HCT116 (cell line): ENCODE measurements around the gene SUPT16H. TPM values are rescaled to one million over a fixed set of nuclear protein-coding genes. Genes with fewer than 3 reads are reported as not detected.

Source experiments
- ATAC-seq: fragments of 200-7000 bp; cut with Tn5 transposase; 2 replicates; pipeline ENCODE4 v1.9.1; 2020; ENCODE audit warnings: mild to moderate bottlenecking, moderate library complexity
- BruUV-seq: library from RNA; stranded (reverse); fragments of 400-500 nt; replicated peaks from 2 replicates; lab custom pipeline; 2021; lab: Mats Ljungman, UMichigan
- CTCF ChIA-PET: fragments of 300-600 bp; sonication (Branson Sonifier 250); formaldehyde crosslinking; loops from one replicate; lab custom pipeline; 2021; ENCODE audit warnings: antibody characterized with exemption; lab: Charles Lee
- POLR2A ChIA-PET: fragments of 300-600, 350-600 bp; sonication (Branson Sonifier 250); formaldehyde crosslinking; loops from one replicate; lab custom pipeline; 2021; ENCODE audit warnings: antibody characterized with exemption; lab: Charles Lee
- RAD21 ChIA-PET, 2 experiments: fragments of 300-600 bp; sonication (Branson Sonifier 250); formaldehyde crosslinking; loops; one replicate each; lab custom pipeline; 2023; ENCODE audit warnings: low total read pairs in 2 of 2; ENCODE audit not compliant: uncharacterized antibody in 2 of 2, unreplicated experiment in 2 of 2, low non-redundant PET in 1 of 2; lab: Charles Lee
- DNase-seq: peaks from one replicate; pipeline ENCODE4 v3.0.0-alpha.2; 2010; ENCODE audit warnings: low read depth, low spot score
- H2AFZ ChIP-seq: fragments of 200-600 bp; shearing (Covaris generic), sonication (generic); 2 replicates; pipeline ENCODE4 v1.6.1; 2017; ENCODE audit warnings: low read depth, mixed run types, mixed read lengths, antibody characterized with exemption, low read length; ENCODE audit not compliant: poor library complexity, severe bottlenecking
- H3K27ac ChIP-seq: 2 replicates; pipeline ENCODE4 v1.5.1; 2012; ENCODE audit warnings: low read depth, low read length
- H3K27me3 ChIP-seq: fragments of 200-600 bp; sonication (generic); 2 replicates; pipeline ENCODE4 v1.6.1; 2016; ENCODE audit warnings: mixed run types, low read length, mixed read lengths; ENCODE audit not compliant: insufficient read depth
- H3K36me3 ChIP-seq, 2 experiments: fragments of 200-500 bp in 1 of 2; fragments of 200-600 bp in 1 of 2; sonication (Bioruptor generic) in 1 of 2; sonication (generic) in 1 of 2; 2 replicates each; pipeline versions ENCODE4 v1.5.1 to v1.6.1; 2014 to 2016; ENCODE audit warnings: low read length in 2 of 2, inconsistent platforms in 1 of 2, mixed read lengths in 1 of 2, mixed run types in 1 of 2; ENCODE audit not compliant: insufficient read depth in 2 of 2, control insufficient read depth in 1 of 2
- H3K4me1 ChIP-seq, 2 experiments: fragments of 200-600 bp in 1 of 2; sonication (generic) in 1 of 2; 2 replicates each; pipeline versions ENCODE4 v1.5.1 to v1.6.1; 2012 to 2017; ENCODE audit warnings: low read length in 2 of 2, inconsistent platforms in 1 of 2, mild to moderate bottlenecking in 1 of 2, mixed read lengths in 1 of 2, mixed run types in 1 of 2, moderate library complexity in 1 of 2; ENCODE audit not compliant: insufficient read depth in 2 of 2, control insufficient read depth in 1 of 2
- H3K4me2 ChIP-seq: fragments of 200-600 bp; sonication (generic); 2 replicates; pipeline ENCODE4 v1.6.1; 2017; ENCODE audit warnings: mixed run types, low read length, mixed read lengths
- H3K4me3 ChIP-seq, 2 experiments: fragments of 200-600 bp in 1 of 2; sonication (generic) in 1 of 2; replicated peaks in 1 of 2; 2 replicates each; pipeline ENCODE4 v1.5.1; 2011 to 2016; ENCODE audit warnings: low read length in 2 of 2, control low read depth in 1 of 2, low read depth in 1 of 2, mild to moderate bottlenecking in 1 of 2, mixed read lengths in 1 of 2, mixed run types in 1 of 2
- H3K79me2 ChIP-seq: fragments of 200-600 bp; sonication (generic); 2 replicates; pipeline ENCODE4 v1.6.1; 2017; ENCODE audit warnings: mild to moderate bottlenecking, mixed run types, low read length, moderate library complexity, mixed read lengths; ENCODE audit not compliant: insufficient read depth
- H3K9ac ChIP-seq: fragments of 200-600 bp; sonication (generic); 2 replicates; pipeline ENCODE4 v1.6.1; 2016; ENCODE audit warnings: low read length, mixed read lengths
- H3K9me2 ChIP-seq: fragments of 200-600 bp; sonication (generic), shearing (Covaris generic); 2 replicates; pipeline ENCODE4 v1.6.1; 2017; ENCODE audit warnings: mixed run types, mild to moderate bottlenecking, moderate library complexity; ENCODE audit not compliant: insufficient read depth
- H3K9me3 ChIP-seq, 2 experiments: fragments of 200-500 bp in 1 of 2; fragments of 200-600 bp in 1 of 2; sonication (Bioruptor generic) in 1 of 2; sonication (generic) in 1 of 2; 2 replicates each; pipeline ENCODE4 v1.6.1; 2014 to 2017; ENCODE audit warnings: low read length in 2 of 2, mixed read lengths in 2 of 2, inconsistent platforms in 1 of 2, low read depth in 1 of 2, mild to moderate bottlenecking in 1 of 2, mixed run types in 1 of 2, moderate library complexity in 1 of 2; ENCODE audit not compliant: control insufficient read depth in 1 of 2, insufficient read depth in 1 of 2
- H4K20me1 ChIP-seq: fragments of 200-600 bp; sonication (generic), shearing (Covaris generic); 2 replicates; pipeline ENCODE4 v1.6.1; 2017; ENCODE audit warnings: mixed run types, mild to moderate bottlenecking, moderate library complexity; ENCODE audit not compliant: insufficient read depth
- CEBPB ChIP-seq: IDR thresholded peaks from 2 replicates; pipeline ENCODE4 v1.6.1; 2012; ENCODE audit warnings: low read depth
- ELF1 ChIP-seq: IDR thresholded peaks from 2 replicates; pipeline ENCODE4 v1.6.1; 2012; ENCODE audit warnings: low read depth, borderline replicate concordance
- EZH2phosphoT487 ChIP-seq: fragments of 200-600 bp; IDR thresholded peaks from 2 replicates; pipeline ENCODE4 v1.6.1; 2018; ENCODE audit warnings: antibody characterized with exemption, borderline replicate concordance
- FOSL1 ChIP-seq: IDR thresholded peaks from 2 replicates; pipeline ENCODE4 v1.6.1; 2012; ENCODE audit warnings: low read depth
- JUND ChIP-seq: IDR thresholded peaks from 2 replicates; pipeline ENCODE4 v1.6.1; 2012
- POLR2A ChIP-seq: IDR thresholded peaks from 2 replicates; pipeline ENCODE4 v1.7.0; 2011; ENCODE audit warnings: borderline replicate concordance; ENCODE audit not compliant: insufficient read depth, insufficient read length; ENCODE audit errors: extremely low read depth
- POLR2AphosphoS5 ChIP-seq: IDR thresholded peaks from 2 replicates; pipeline ENCODE4 v1.6.1; 2011; ENCODE audit warnings: mild to moderate bottlenecking, low read depth, low read length, moderate library complexity
- SIN3A ChIP-seq: IDR thresholded peaks from 2 replicates; pipeline ENCODE4 v1.6.1; 2012; ENCODE audit warnings: low read depth
- SP1 ChIP-seq: IDR thresholded peaks from 2 replicates; pipeline ENCODE4 v1.6.1; 2012; ENCODE audit warnings: low read depth
- SRF ChIP-seq: IDR thresholded peaks from 2 replicates; pipeline ENCODE4 v1.6.1; 2012; ENCODE audit warnings: low read depth
- TCF7L2 ChIP-seq: IDR thresholded peaks from 2 replicates; pipeline ENCODE4 v1.7.0; 2011; ENCODE audit warnings: borderline replicate concordance, inconsistent platforms; ENCODE audit not compliant: insufficient read depth, insufficient read length; ENCODE audit errors: extremely low read depth
- YY1 ChIP-seq: IDR thresholded peaks from 2 replicates; pipeline ENCODE4 v1.6.1; 2011; ENCODE audit warnings: low read length, low read depth, moderate library complexity, mild to moderate bottlenecking; ENCODE audit not compliant: insufficient replicate concordance; ENCODE audit errors: extremely low read depth
- ZNF274 ChIP-seq: fragments of 200-500 bp; sonication (Bioruptor generic); IDR thresholded peaks from 2 replicates; pipeline ENCODE4 v1.6.1; 2014; ENCODE audit warnings: mild to moderate bottlenecking, low read depth, low read length, inconsistent platforms
- intact Hi-C: fragments of 100-400 bp; cut with micrococcal nuclease; formaldehyde crosslinking; loops from 2 replicates; pipeline ENCODE4 v1.10.0; 2022
- total RNA-seq: library from RNA; stranded (reverse); gene quantifications from one replicate; pipeline ENCODE4 v1.2.1, GENCODE V29; 2021; ENCODE audit not compliant: unreplicated experiment
- TF ChIP-seq, protein P1 (sequence below), 3 experiments: fragments of 200-600 bp in 1 of 3; sonication (generic) in 1 of 3; IDR thresholded peaks in 2 of 3; conservative IDR thresholded peaks in 1 of 3; 2 replicates each; pipeline ENCODE4 v1.5.1; 2012 to 2017; ENCODE audit warnings: low read depth in 2 of 3, low read length in 2 of 3, antibody characterized with exemption in 1 of 3, borderline replicate concordance in 1 of 3, control low read depth in 1 of 3, mild to moderate bottlenecking in 1 of 3, mixed read lengths in 1 of 3, mixed run types in 1 of 3, moderate library complexity in 1 of 3; ENCODE audit not compliant: insufficient read depth in 1 of 3
- TF ChIP-seq, protein P2 (sequence below): IDR thresholded peaks from 2 replicates; pipeline ENCODE4 v1.6.1; 2012; ENCODE audit warnings: low read depth
- TF ChIP-seq, protein P3 (sequence below): IDR thresholded peaks from 2 replicates; pipeline ENCODE4 v1.6.1; 2012
- TF ChIP-seq, protein P4 (sequence below): IDR thresholded peaks from 2 replicates; pipeline ENCODE4 v1.6.1; 2012
- TF ChIP-seq, protein P5 (sequence below): IDR thresholded peaks from 2 replicates; pipeline ENCODE4 v1.6.1; 2011; ENCODE audit warnings: mild to moderate bottlenecking, low read length, moderate library complexity; ENCODE audit not compliant: insufficient replicate concordance; ENCODE audit errors: extremely low read depth

The SUPT16H gene
- total RNA-seq, 1 experiment from 2014 or later = 154 TPM

DNA sequence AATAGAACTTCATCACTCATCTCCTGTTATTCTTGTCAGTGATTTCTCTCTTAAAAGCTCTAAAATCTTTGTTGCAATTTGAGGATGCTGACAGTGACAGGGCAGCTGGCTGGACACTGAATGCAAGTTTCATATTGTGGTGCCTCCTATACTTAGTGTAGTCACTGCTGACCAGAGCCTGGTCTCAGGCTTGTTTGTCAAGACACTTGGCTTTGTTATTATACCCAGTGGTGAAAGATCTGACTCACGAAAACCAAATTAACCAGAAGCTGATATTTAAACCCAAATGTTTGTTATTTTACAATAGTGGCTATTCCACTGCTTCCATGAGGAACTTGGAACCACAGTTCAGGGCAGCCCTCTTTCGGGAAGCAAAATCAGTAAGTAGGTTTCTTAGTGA, 61.1 kb downstream of the SUPT16H start:
- Histone ChIP-seq H3K9ac (no peak overlapping the region), H3K36me3 (no peaks in the 10 kb centered on the region), H4K20me1 (no peaks in the 10 kb centered on the region), H3K27ac (no peak overlapping the region), H3K4me3 (no peak overlapping the region), H3K4me1 (no peaks in the 10 kb centered on the region), H2AFZ (no peak overlapping the region), H3K27me3 (peaks cover 9% of the 10 kb centered on the region; the same call in 1 of the 2 replicates), H3K9me3 (no peaks in the 10 kb centered on the region), H3K9me2 (no peaks in the 10 kb centered on the region), H3K79me2 (no peaks in the 10 kb centered on the region), H3K4me2 (no peak overlapping the region)
- ATAC-seq (no peak), DNase-seq (no peak)
- RAD21 ChIA-PET = no interaction called here
- CTCF ChIA-PET = no interaction called here
- BruUV-seq = no TSS peak
- intact Hi-C loops = no loop called here
- POLR2A ChIA-PET = no interaction called here
- no peak for TF ChIP-seq FOSL1
- TF ChIP-seq, protein P1, sequence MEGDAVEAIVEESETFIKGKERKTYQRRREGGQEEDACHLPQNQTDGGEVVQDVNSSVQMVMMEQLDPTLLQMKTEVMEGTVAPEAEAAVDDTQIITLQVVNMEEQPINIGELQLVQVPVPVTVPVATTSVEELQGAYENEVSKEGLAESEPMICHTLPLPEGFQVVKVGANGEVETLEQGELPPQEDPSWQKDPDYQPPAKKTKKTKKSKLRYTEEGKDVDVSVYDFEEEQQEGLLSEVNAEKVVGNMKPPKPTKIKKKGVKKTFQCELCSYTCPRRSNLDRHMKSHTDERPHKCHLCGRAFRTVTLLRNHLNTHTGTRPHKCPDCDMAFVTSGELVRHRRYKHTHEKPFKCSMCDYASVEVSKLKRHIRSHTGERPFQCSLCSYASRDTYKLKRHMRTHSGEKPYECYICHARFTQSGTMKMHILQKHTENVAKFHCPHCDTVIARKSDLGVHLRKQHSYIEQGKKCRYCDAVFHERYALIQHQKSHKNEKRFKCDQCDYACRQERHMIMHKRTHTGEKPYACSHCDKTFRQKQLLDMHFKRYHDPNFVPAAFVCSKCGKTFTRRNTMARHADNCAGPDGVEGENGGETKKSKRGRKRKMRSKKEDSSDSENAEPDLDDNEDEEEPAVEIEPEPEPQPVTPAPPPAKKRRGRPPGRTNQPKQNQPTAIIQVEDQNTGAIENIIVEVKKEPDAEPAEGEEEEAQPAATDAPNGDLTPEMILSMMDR (IDR thresholded peaks at IDR 0.05 in 2 of 3, conservative IDR thresholded peaks at IDR 0.05 in 1 of 3; ENCODE audit: borderline replicate concordance in 1 of 3, insufficient read depth in 1 of 3, low read depth in 2 of 3, low read length in 2 of 3) = no peak
- no peak for TF ChIP-seq ZNF274
- TF ChIP-seq, protein P2, sequence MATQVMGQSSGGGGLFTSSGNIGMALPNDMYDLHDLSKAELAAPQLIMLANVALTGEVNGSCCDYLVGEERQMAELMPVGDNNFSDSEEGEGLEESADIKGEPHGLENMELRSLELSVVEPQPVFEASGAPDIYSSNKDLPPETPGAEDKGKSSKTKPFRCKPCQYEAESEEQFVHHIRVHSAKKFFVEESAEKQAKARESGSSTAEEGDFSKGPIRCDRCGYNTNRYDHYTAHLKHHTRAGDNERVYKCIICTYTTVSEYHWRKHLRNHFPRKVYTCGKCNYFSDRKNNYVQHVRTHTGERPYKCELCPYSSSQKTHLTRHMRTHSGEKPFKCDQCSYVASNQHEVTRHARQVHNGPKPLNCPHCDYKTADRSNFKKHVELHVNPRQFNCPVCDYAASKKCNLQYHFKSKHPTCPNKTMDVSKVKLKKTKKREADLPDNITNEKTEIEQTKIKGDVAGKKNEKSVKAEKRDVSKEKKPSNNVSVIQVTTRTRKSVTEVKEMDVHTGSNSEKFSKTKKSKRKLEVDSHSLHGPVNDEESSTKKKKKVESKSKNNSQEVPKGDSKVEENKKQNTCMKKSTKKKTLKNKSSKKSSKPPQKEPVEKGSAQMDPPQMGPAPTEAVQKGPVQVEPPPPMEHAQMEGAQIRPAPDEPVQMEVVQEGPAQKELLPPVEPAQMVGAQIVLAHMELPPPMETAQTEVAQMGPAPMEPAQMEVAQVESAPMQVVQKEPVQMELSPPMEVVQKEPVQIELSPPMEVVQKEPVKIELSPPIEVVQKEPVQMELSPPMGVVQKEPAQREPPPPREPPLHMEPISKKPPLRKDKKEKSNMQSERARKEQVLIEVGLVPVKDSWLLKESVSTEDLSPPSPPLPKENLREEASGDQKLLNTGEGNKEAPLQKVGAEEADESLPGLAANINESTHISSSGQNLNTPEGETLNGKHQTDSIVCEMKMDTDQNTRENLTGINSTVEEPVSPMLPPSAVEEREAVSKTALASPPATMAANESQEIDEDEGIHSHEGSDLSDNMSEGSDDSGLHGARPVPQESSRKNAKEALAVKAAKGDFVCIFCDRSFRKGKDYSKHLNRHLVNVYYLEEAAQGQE = no peak
- no peak for TF ChIP-seq SIN3A
- TF ChIP-seq, protein P3, sequence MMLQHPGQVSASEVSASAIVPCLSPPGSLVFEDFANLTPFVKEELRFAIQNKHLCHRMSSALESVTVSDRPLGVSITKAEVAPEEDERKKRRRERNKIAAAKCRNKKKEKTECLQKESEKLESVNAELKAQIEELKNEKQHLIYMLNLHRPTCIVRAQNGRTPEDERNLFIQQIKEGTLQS = no peak
- no peak for TF ChIP-seq SRF
- no peak for TF ChIP-seq TCF7L2
- TF ChIP-seq, protein P4, sequence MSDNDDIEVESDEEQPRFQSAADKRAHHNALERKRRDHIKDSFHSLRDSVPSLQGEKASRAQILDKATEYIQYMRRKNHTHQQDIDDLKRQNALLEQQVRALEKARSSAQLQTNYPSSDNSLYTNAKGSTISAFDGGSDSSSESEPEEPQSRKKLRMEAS = no peak
- TF ChIP-seq JUND = no peak
- TF ChIP-seq ELF1 = no peak
- TF ChIP-seq POLR2AphosphoS5 = no peak
- TF ChIP-seq YY1 = no peak
- TF ChIP-seq, protein P5, sequence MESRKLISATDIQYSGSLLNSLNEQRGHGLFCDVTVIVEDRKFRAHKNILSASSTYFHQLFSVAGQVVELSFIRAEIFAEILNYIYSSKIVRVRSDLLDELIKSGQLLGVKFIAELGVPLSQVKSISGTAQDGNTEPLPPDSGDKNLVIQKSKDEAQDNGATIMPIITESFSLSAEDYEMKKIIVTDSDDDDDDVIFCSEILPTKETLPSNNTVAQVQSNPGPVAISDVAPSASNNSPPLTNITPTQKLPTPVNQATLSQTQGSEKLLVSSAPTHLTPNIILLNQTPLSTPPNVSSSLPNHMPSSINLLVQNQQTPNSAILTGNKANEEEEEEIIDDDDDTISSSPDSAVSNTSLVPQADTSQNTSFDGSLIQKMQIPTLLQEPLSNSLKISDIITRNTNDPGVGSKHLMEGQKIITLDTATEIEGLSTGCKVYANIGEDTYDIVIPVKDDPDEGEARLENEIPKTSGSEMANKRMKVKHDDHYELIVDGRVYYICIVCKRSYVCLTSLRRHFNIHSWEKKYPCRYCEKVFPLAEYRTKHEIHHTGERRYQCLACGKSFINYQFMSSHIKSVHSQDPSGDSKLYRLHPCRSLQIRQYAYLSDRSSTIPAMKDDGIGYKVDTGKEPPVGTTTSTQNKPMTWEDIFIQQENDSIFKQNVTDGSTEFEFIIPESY = no peak
- TF ChIP-seq POLR2A = no peak
- no peak for TF ChIP-seq EZH2phosphoT487
- no peak for TF ChIP-seq SP1
- no peak for TF ChIP-seq CEBPB
- TF ChIP-seq, all 23 proteins: peak for 0
